ENCODE data around the gene ITM2B.

- TF ChIP-seq CTCF (IDR thresholded peaks at IDR 0.05 in 4 of 5, conservative IDR thresholded peaks at IDR 0.05 in 1 of 5): no peak
- TF ChIP-seq POLR2A (IDR thresholded peaks at IDR 0.05): no peak
Measured at GRCh38 chr13:48244159-48244558, 11.2 kb downstream of the ITM2B start.
